ENCODE measurements around the gene UBFD1. TPM values are rescaled to one million over a fixed set of nuclear protein-coding genes. Genes with fewer than 3 reads are reported as not detected.

UBFD1 gene
- total and polyA plus RNA-seq, 10 of the 15 experiments (the other 5 are each of a cell fraction or from before 2014, with no cell fraction given): 7.3 to 48.5 (median 32.1) TPM

- TF ChIP-seq TAF1 (IDR thresholded peaks at IDR 0.05; ENCODE audit: borderline replicate concordance, low read depth, low read length) (no peak), JUND (IDR thresholded peaks at IDR 0.05; ENCODE audit: low read depth, low read length) (no peak), CUX1 (IDR thresholded peaks at IDR 0.05; ENCODE audit: insufficient replicate concordance, low read depth, low read length) (no peak), CREM (IDR thresholded peaks at IDR 0.05; ENCODE audit: low read depth) (no peak), BRCA1 (IDR thresholded peaks at IDR 0.05; ENCODE audit: low read depth, low read length) (no peak)
Measured at GRCh38 chr16:23615805-23616204, 58.3 kb downstream of the UBFD1 start (continued).

Other genes with a start within 250 kb of the UBFD1 start
Only the 7 nearest of the 9 such genes appear.
- 9.7 and 12.1 TPM in 2 replicates for gene COG7, start 104.5 kb upstream of the UBFD1 start, total RNA-seq (2014; rRNA removed)
- gene COG7, start 104.5 kb upstream of the UBFD1 start, total RNA-seq (2014; rRNA removed; fragmentation: Illumina TruSeq; extraction: Trizol): 9.4 and 10.0 TPM in 2 replicates
- 9.4 and 10.9 TPM in 2 replicates for gene COG7, start 104.5 kb upstream of the UBFD1 start, total RNA-seq (2021)
- 12.6 and 24.0 TPM in 2 replicates for gene COG7, start 104.5 kb upstream of the UBFD1 start, polyA plus RNA-seq (2011; rRNA removed)
- gene COG7, start 104.5 kb upstream of the UBFD1 start, polyA plus RNA-seq (2014; fragmentation: Illumina TruSeq; extraction: Trizol): 8.2 and 10.6 TPM in 2 replicates
- gene COG7, start 104.5 kb upstream of the UBFD1 start, polyA plus RNA-seq (2014; fragmentation: Nextera tagmentation; extraction: Ambion mirVana): 1 to 10 TPM; 2.9 to 7.5 TPM
- gene COG7, start 104.5 kb upstream of the UBFD1 start, polyA plus RNA-seq (2014; rRNA removed): 12.8 and 14.9 TPM in 2 replicates
- gene COG7, start 104.5 kb upstream of the UBFD1 start, polyA plus RNA-seq (2016; fragmentation: Nextera tagmentation; extraction: Ambion mirVana): 1 to 10 TPM; 9.5 to 9.9 TPM
- gene GGA2, start 47.2 kb upstream of the UBFD1 start, total RNA-seq (2014; rRNA removed): 57.9 and 62.0 TPM in 2 replicates
- 56.8 and 56.9 TPM in 2 replicates for gene GGA2, start 47.2 kb upstream of the UBFD1 start, total RNA-seq (2014; rRNA removed; fragmentation: Illumina TruSeq; extraction: Trizol)
- gene GGA2, start 47.2 kb upstream of the UBFD1 start, total RNA-seq (2021): 106 and 113 TPM in 2 replicates
- 105 and 145 TPM in 2 replicates for gene GGA2, start 47.2 kb upstream of the UBFD1 start, polyA plus RNA-seq (2011; rRNA removed)
- 153 and 192 TPM in 2 replicates for gene GGA2, start 47.2 kb upstream of the UBFD1 start, polyA plus RNA-seq (2014; fragmentation: Illumina TruSeq; extraction: Trizol)
- gene GGA2, start 47.2 kb upstream of the UBFD1 start, polyA plus RNA-seq (2014; fragmentation: Nextera tagmentation; extraction: Ambion mirVana): 10 to 100 TPM; 14.1 to 21.5 TPM
- gene GGA2, start 47.2 kb upstream of the UBFD1 start, polyA plus RNA-seq (2014; rRNA removed): 75.1 and 77.2 TPM in 2 replicates
- gene GGA2, start 47.2 kb upstream of the UBFD1 start, polyA plus RNA-seq (2016; fragmentation: Nextera tagmentation; extraction: Ambion mirVana): 10 to 100 TPM; 96.0 to 97.1 TPM
- gene EARS2, start 377 bp upstream of the UBFD1 start, total RNA-seq (2014; rRNA removed): 38.0 and 39.0 TPM in 2 replicates
- 36.7 TPM in 2 replicates for gene EARS2, start 377 bp upstream of the UBFD1 start, total RNA-seq (2014; rRNA removed; fragmentation: Illumina TruSeq; extraction: Trizol)
- gene EARS2, start 377 bp upstream of the UBFD1 start, total RNA-seq (2021): 28.8 and 32.1 TPM in 2 replicates
- 63.0 and 65.9 TPM in 2 replicates for gene EARS2, start 377 bp upstream of the UBFD1 start, polyA plus RNA-seq (2011; rRNA removed)
- gene EARS2, start 377 bp upstream of the UBFD1 start, polyA plus RNA-seq (2014; fragmentation: Illumina TruSeq; extraction: Trizol): 41.3 and 47.9 TPM in 2 replicates
- 10 to 100 TPM; 12.9 to 27.0 TPM for gene EARS2, start 377 bp upstream of the UBFD1 start, polyA plus RNA-seq (2014; fragmentation: Nextera tagmentation; extraction: Ambion mirVana)
- 27.3 and 39.8 TPM in 2 replicates for gene EARS2, start 377 bp upstream of the UBFD1 start, polyA plus RNA-seq (2014; rRNA removed)
- 10 to 100 TPM; 31.0 to 34.8 TPM for gene EARS2, start 377 bp upstream of the UBFD1 start, polyA plus RNA-seq (2016; fragmentation: Nextera tagmentation; extraction: Ambion mirVana)
- gene NDUFAB1, start 38.6 kb downstream of the UBFD1 start, total RNA-seq (2014; rRNA removed): 258 and 271 TPM in 2 replicates
- gene NDUFAB1, start 38.6 kb downstream of the UBFD1 start, total RNA-seq (2014; rRNA removed; fragmentation: Illumina TruSeq; extraction: Trizol): 115 and 123 TPM in 2 replicates
- gene NDUFAB1, start 38.6 kb downstream of the UBFD1 start, total RNA-seq (2021): 131 and 137 TPM in 2 replicates
- 237 and 375 TPM in 2 replicates for gene NDUFAB1, start 38.6 kb downstream of the UBFD1 start, polyA plus RNA-seq (2011; rRNA removed)
- 64.1 and 79.9 TPM in 2 replicates for gene NDUFAB1, start 38.6 kb downstream of the UBFD1 start, polyA plus RNA-seq (2014; fragmentation: Illumina TruSeq; extraction: Trizol)
- gene NDUFAB1, start 38.6 kb downstream of the UBFD1 start, polyA plus RNA-seq (2014; fragmentation: Nextera tagmentation; extraction: Ambion mirVana): 100 to 1,000 TPM in 1 of 2 experiments, 10 to 100 TPM in 1; 99.8 to 226 TPM
- 325 and 378 TPM in 2 replicates for gene NDUFAB1, start 38.6 kb downstream of the UBFD1 start, polyA plus RNA-seq (2014; rRNA removed)
- gene NDUFAB1, start 38.6 kb downstream of the UBFD1 start, polyA plus RNA-seq (2016; fragmentation: Nextera tagmentation; extraction: Ambion mirVana): 100 to 1,000 TPM; 564 to 584 TPM
- 15.8 and 18.0 TPM in 2 replicates for gene PALB2, start 83.6 kb downstream of the UBFD1 start, total RNA-seq (2014; rRNA removed)
- 23.4 and 23.8 TPM in 2 replicates for gene PALB2, start 83.6 kb downstream of the UBFD1 start, total RNA-seq (2014; rRNA removed; fragmentation: Illumina TruSeq; extraction: Trizol)
- gene PALB2, start 83.6 kb downstream of the UBFD1 start, total RNA-seq (2021): 17.1 and 17.3 TPM in 2 replicates
- 12.4 and 18.8 TPM in 2 replicates for gene PALB2, start 83.6 kb downstream of the UBFD1 start, polyA plus RNA-seq (2011; rRNA removed)
- 18.7 and 22.6 TPM in 2 replicates for gene PALB2, start 83.6 kb downstream of the UBFD1 start, polyA plus RNA-seq (2014; fragmentation: Illumina TruSeq; extraction: Trizol)
- gene PALB2, start 83.6 kb downstream of the UBFD1 start, polyA plus RNA-seq (2014; fragmentation: Nextera tagmentation; extraction: Ambion mirVana): 10 to 100 TPM in 1 of 2 experiments, 1 to 10 TPM in 1; 9.2 to 15.1 TPM
- 12.2 and 17.8 TPM in 2 replicates for gene PALB2, start 83.6 kb downstream of the UBFD1 start, polyA plus RNA-seq (2014; rRNA removed)
- 10 to 100 TPM; 22.4 to 24.6 TPM for gene PALB2, start 83.6 kb downstream of the UBFD1 start, polyA plus RNA-seq (2016; fragmentation: Nextera tagmentation; extraction: Ambion mirVana)
- 49.1 and 61.9 TPM in 2 replicates for gene DCTN5, start 83.7 kb downstream of the UBFD1 start, total RNA-seq (2014; rRNA removed)
- gene DCTN5, start 83.7 kb downstream of the UBFD1 start, total RNA-seq (2014; rRNA removed; fragmentation: Illumina TruSeq; extraction: Trizol): 66.6 and 69.3 TPM in 2 replicates
- 84.7 and 86.6 TPM in 2 replicates for gene DCTN5, start 83.7 kb downstream of the UBFD1 start, total RNA-seq (2021)
- 153 and 159 TPM in 2 replicates for gene DCTN5, start 83.7 kb downstream of the UBFD1 start, polyA plus RNA-seq (2011; rRNA removed)
- gene DCTN5, start 83.7 kb downstream of the UBFD1 start, polyA plus RNA-seq (2014; fragmentation: Illumina TruSeq; extraction: Trizol): 97.1 and 108 TPM in 2 replicates
- gene DCTN5, start 83.7 kb downstream of the UBFD1 start, polyA plus RNA-seq (2014; fragmentation: Nextera tagmentation; extraction: Ambion mirVana): 10 to 100 TPM; 69.2 to 72.5 TPM
- 66.4 and 76.2 TPM in 2 replicates for gene DCTN5, start 83.7 kb downstream of the UBFD1 start, polyA plus RNA-seq (2014; rRNA removed)
- 100 to 1,000 TPM; 123 to 126 TPM for gene DCTN5, start 83.7 kb downstream of the UBFD1 start, polyA plus RNA-seq (2016; fragmentation: Nextera tagmentation; extraction: Ambion mirVana)
- 67.2 and 79.9 TPM in 2 replicates for gene PLK1, start 121.2 kb downstream of the UBFD1 start, total RNA-seq (2014; rRNA removed)
- 23.4 and 27.3 TPM in 2 replicates for gene PLK1, start 121.2 kb downstream of the UBFD1 start, total RNA-seq (2014; rRNA removed; fragmentation: Illumina TruSeq; extraction: Trizol)
- gene PLK1, start 121.2 kb downstream of the UBFD1 start, total RNA-seq (2021): 120 and 124 TPM in 2 replicates
- 31.1 and 59.2 TPM in 2 replicates for gene PLK1, start 121.2 kb downstream of the UBFD1 start, polyA plus RNA-seq (2011; rRNA removed)
- 145 and 189 TPM in 2 replicates for gene PLK1, start 121.2 kb downstream of the UBFD1 start, polyA plus RNA-seq (2014; fragmentation: Illumina TruSeq; extraction: Trizol)
- 10 to 100 TPM; 11.3 to 19.5 TPM for gene PLK1, start 121.2 kb downstream of the UBFD1 start, polyA plus RNA-seq (2014; fragmentation: Nextera tagmentation; extraction: Ambion mirVana)
- gene PLK1, start 121.2 kb downstream of the UBFD1 start, polyA plus RNA-seq (2014; rRNA removed): 89.2 and 107 TPM in 2 replicates
- gene PLK1, start 121.2 kb downstream of the UBFD1 start, polyA plus RNA-seq (2016; fragmentation: Nextera tagmentation; extraction: Ambion mirVana): 100 to 1,000 TPM; 184 to 191 TPM